Effector CD8-positive, alpha-beta T cell (primary cell): Measurements from ENCODE around the gene PITHD1.
"Not testable (repeated sequence)": the region's sequence is repeated elsewhere in the genome, so short reads cannot be mapped to it uniquely, and the experiment has no call there.

ENCODE experiments used
- DNase-seq: peaks from one replicate; lab custom pipeline; 2025; lab: John Stamatoyannopoulos, UW

PITHD1 gene

DNA sequence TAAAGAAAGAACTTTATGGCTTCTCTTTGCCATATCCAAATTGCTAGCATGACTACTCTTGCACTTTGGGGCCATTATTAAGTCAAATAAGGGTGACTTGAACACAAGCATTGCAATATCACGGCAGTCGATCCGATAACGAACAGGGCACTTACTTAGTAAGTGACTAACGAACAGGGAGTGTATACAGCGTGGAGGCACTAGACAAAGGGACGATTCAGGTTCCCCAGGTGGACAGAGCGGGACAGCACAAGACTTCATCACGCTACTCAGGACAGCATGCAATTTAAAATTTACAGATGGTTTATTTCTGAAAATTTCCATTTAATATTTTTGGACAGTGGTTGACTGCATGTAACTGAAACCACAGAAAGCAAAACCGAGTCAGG lies 5.4 kb upstream of the PITHD1 start:
- DNase-seq, result no peak

DNA sequence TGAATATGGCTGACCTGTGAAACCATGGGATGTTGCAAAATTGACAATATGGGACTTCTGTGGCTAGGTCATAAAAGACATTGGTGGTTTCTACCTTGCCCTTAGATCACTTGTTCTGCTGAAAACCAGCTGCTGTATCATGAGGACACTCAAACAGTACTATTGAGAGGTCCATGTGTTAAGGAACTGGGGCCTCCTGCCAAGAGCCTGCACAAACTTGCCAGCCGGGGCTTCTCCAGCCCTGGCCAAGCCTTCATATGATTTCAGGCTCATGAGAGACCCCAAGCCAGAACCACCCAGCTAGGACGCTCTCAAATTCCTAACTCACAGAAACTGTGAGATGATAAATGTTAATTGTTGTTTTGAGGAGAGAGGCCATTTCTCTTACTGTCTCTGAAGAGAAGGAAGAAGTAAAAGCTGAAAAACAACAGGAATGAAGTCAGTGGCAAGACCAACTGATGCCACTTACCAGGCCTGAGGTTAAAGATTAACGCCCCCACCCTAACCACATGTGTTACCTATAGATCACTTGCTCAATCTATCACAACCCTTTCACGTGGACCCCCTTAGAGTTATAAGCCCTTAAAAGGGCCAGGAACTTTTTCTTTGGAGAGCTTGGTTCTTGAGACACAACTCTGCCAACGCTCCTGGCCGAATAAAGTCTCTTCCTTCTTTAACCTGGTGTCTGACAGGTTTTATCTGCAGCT lies 3.9 kb upstream of the PITHD1 start:
- DNase-seq, result no peak

DNA sequence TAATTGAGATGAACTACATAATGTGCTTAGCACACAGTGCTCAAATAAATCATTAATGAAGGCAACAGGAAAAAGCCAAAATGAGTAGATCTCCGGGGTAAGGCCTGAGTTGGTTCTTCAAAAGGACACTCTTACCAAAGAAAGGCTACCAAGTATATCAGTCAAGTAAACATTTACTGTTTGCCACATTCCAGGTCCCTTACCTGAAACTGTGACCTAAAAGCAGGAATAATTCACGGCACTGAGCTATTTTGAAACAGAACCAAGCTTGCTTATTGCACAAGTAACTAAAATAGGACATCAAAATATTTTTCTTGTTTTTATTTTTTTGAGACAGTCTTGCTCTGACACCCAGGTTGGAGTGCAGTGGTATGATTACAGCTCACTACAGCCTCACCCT lies 2.0 kb upstream of the PITHD1 start:
- DNase-seq, result no peak

DNA sequence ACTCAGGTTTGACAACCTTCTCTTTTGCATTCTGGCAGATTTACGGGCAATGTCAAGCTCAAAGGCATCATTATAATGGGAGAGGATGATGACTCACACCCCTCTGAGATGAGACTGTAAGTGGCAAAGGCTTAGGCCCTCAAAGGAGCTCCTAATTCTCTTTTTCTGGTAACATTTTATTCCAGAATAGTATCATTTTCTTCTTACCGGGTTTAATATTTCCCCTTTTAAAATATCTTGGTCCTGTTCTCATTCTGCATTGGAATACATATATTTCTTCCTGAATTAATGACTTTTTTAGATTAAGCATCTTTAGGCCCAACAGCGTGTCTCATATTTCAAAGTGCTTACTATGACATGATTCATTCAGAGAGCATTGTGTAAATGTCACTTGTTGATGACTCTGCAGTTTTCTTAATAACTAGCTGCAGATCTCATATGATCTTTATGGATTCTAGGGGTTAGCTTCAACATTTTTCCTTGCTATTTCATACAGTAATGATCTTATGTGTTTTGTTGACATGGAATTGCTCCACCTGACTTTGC lies 1.7 kb downstream of the PITHD1 start:
- no peak for DNase-seq

GRCh38 chr1:23783141-23783540 lies 4.9 kb downstream of the PITHD1 start:
- not testable (repeated sequence) for DNase-seq

DNA sequence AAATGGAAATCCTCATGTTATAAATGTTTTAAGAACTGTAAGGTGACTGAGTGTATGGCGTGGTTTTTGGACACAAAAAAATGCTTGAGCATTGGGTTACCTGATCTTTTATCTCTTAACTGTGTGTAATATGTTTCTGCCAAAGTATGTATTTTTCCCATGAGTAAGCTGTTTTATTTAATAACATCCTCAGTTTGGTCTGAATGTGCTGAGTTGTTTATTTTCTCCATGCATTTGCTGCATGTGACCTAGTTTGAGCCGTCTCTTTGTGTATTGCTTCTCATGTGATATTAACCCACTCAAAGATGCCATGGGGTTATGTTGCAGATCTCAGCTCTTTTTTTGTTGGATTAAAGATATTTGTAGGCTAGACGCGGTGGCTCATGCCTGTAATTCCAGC lies 6.6 kb downstream of the PITHD1 start:
- DNase-seq, result no peak

DNA sequence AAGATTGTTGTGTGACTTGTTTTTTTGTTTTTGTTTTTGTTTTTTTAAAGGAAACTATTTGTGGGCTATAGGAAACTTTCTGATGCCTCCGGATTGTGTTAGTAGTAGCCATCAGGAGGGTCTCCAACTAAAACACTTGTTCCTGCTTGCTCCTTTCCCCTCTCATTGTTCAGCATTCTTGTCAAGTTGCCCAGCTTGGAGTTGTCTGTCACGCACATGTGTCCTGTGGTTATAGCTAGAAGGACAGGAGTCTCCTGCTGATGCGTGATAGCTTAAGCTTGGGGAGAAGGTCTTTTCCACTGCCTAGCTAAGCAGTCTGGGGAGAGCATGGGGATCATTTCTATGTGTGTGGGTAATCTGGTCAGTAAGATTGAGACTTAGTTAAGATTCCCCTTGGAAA lies 9.5 kb downstream of the PITHD1 start:
- no peak for DNase-seq

DNA sequence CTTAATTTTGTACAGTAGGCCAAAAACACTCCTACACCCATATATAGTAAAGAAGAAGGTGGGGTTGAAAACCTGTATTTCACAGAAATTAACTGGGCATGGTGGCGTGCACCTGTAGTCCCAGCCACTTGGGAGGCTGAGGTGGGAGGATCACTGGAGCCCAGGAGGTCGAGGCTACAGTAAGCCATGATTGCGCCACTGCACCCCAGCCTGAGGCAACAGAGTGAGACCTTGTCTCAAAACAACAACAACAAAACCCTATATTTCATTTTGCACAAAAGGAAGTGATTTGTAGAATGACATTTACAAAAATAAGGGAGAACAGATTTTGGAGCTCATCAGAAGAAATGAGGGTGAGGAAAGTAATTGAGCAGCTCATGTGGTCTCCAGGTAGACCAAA lies 10.5 kb downstream of the PITHD1 start:
- DNase-seq, result no peak

DNA sequence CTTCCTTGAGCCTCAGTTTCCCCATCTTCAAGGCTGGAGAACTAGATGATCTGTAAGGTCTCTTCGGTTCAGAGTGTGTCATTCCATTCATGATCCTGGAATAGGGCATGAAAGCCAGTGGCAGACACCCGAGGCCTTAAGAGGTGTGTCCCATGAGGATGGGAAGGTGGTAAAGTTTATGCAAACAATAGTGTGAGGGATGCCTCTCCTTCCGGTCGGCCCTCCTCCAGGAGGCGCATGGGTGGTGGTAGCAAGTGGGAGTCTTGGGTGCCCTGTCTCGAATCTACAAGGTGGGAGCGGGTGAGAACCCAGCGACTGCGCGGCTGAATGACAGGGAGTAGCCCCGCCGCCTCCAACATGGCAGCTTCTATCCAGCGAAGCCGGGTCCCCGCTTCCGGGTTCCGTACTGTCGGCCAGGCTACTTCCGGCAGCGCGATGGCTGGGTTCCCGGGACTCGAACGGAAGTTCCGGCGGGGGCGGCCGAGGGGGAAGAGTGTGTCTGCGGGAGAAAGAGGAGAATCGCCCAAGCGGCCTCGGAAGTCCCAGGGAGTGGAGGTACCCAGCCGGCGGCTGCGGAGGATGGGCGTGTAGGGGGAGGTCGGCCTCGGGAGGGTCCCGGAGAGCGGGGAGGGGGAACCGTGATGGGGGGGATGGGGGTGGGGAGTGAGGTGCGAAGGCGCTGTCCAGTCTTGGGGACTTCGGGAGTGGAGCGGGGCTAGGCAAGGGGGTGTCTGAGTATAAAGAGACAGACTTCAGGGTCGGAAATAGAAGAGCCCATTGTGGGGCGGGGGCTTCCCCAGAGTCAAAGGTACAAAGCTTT lies 12.7 kb downstream of the PITHD1 start, which contains the start of gene LYPLA2:
Gene LYPLA2 (plus strand): TSS at position 450 of the 820 bp plus-strand sequence. CDS start 1,538 bp downstream, outside the sequence.
- DNase-seq, result peak; percentile 76

DNA sequence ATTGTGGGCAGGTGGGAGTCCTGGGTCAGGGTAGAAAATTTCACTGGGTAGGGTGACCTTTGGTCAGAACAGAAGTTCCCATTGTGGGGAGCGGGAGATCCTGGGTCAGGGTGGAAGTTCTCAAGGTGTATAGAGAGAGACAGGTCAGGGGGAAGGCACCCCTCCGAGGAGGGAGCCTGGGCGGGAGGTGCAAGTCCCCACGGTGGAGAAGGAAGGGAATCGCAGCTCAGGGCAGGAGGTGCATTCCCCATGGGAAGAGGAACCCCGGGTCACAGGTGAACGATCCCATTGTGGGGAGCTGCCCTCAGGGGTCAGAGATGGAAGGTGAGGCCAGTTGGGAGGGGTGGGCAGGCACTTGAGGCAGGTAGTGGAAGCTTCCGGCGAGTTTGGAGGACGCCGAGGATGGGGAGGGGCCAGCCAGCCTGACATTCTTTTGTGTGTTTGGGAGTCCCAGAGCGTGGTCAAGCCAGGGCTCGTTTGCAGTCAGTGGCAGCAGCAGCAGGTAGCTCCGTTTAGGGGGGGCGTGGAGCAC lies 13.4 kb downstream of the PITHD1 start:
- DNase-seq, result peak; percentile 21

DNA sequence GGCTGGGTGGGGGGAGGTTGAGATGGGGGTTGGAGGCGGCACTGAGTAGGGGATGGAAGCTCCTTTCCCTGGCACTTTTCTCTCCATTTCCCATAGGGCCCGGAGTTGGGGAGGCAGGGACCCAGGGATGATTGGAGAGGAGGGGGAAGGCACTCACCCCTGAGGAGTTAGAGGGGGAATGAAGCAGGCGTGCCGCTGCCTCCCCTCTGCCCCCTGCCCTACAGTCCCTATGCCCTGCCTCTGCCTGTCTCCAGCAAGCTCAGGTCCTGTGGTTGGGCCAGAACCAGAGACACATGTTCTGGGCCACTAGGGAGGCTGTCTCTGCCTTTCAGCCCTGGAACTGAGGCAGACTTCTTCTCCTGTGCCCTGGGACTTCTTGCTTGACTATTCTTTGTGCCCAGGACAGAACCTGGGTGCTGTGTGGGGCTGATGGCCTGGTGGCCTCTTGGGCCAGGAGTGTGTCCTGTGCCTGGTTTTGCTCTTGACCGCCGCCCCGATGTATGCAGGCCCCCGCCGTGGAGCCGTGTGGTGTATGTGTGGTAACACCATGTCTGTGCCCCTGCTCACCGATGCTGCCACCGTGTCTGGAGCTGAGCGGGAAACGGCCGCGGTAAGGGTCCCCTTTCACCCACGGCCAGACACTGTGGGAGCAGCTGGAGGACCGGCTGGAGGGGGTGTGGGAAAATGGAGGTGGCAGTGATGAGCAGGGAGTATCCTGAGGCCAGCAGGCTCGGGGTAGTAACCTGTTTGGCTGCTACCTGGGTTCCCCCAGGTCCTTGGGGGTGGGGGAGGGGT lies 14.1 kb downstream of the PITHD1 start:
- no peak for DNase-seq

- DNase-seq, result peak; percentile 30
These were observed 15.0 kb downstream of the PITHD1 start for GRCh38 chr1:23793018-23793781.

DNA sequence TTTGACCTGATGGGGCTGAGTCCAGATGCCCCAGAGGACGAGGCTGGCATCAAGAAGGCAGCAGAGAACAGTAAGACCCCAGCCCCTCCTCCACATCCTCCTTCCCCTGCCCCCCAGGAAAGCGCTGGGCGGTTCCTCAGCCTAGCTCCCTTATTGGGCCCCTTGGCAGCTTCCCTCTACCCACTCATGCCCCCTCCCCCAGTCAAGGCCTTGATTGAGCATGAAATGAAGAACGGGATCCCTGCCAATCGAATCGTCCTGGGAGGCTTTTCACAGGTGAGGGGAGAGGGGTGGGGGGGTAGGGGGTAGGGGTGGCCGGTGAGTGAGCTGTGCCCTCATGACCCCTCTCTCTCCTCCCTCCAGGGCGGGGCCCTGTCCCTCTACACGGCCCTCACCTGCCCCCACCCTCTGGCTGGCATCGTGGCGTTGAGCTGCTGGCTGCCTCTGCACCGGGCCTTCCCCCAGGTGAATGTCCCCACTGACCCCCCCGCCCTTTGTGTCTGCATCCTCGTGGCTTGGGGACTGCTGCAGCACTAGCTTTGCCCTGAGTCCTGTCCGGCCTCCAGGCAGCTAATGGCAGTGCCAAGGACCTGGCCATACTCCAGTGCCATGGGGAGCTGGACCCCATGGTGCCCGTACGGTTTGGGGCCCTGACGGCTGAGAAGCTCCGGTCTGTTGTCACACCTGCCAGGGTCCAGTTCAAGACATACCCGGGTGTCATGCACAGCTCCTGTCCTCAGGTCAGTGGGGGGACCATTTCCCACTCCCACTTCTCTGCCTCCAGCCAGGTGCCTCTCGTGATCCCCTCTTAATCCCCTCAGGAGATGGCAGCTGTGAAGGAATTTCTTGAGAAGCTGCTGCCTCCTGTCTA lies 15.9 kb downstream of the PITHD1 start:
- no peak for DNase-seq

DNA sequence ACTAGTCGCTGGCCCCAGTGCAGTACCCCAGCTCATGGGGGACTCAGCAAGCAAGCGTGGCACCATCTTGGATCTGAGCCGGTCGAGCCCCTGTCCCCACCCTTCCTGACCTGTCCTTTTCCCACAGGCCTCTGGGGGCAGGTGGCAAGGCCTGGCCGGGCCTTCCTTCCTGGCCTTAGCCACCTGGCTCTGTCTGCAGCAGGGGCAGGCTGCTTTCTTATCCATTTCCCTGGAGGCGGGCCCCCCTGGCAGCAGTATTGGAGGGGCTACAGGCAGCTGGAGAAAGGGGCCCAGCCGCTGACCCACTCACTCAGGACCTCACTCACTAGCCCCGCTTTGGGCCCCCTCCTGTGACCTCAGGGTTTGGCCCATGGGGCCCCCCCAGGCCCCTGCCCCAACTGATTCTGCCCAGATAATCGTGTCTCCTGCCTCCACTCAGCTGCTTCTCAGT lies 16.5 kb downstream of the PITHD1 start:
- not testable (repeated sequence) for DNase-seq

DNA sequence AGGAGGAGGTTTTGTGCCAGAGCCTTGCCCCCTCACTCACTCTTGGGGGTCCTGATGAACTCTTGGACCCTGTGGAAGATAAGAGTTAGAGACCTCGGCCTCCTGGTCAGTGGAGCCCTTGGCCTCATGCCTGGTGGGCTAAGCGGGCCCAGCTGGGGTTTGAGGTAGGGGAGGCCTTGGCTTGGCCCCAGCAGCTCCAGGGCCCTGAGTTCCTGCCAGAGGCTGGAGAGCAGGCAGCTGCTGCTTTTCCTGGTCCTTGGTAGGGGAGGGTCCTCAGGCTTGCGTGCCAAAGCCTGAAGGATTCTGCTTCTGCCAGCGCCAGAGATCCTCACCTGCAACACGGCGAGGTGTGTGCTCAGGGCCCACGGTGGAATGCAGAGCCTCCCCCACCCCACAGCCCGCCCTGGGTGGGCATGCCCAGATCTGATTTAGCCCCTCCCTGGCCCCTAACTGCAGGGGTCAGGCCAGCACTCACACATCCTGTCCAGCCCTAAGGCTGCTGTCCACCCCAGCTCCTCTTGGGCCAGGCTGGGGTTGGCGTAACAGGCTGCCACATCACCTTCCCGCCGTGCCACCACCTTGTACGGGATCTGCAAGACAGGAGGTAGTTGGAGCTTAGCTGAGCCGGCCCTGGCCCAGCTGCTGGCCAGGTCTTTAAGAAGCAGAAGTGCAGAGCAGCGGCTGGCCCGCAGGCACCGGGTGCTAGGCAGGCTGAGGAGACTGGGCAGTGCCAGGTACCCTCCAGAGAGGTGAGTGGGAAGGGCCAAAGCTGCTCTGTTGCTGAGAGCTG lies 17.7 kb downstream of the PITHD1 start:
- no peak for DNase-seq

GRCh38 chr1:23796466-23797271 lies 18.5 kb downstream of the PITHD1 start:
- DNase-seq, result no peak

GRCh38 chr1:23797478-23798448 lies 19.5 kb downstream of the PITHD1 start:
- DNase-seq, result no peak
